Thyroid gland (tissue), 4 donors: ENCODE data around the gene RAB3D.

Source experiments
- CTCF ChIP-seq, 6 experiments: fragments of 200-600 bp in 3 of 6; fragments of 450-650 bp in 3 of 6; sonication (generic) in 3 of 6; IDR thresholded peaks; one replicate each; pipeline ENCODE4 v1.5.1; 2016 to 2019; ENCODE audit warnings: antibody characterized with exemption in 6 of 6, mild to moderate bottlenecking in 2 of 6, inconsistent platforms in 1 of 6, moderate library complexity in 1 of 6
- POLR2A ChIP-seq, 2 donors: fragments of 450-650 bp; IDR thresholded peaks; one replicate each; pipeline ENCODE4 v1.6.1; 2017; ENCODE audit warnings: antibody characterized with exemption in 2 of 2, mild to moderate bottlenecking in 2 of 2, moderate library complexity in 1 of 2

- TF ChIP-seq CTCF (IDR thresholded peaks at IDR 0.05) (peak in 2 of 6 experiments; percentile 7 to 14), POLR2A (IDR thresholded peaks at IDR 0.05) (no peak)
Observed at GRCh38 chr19:11299946-11300810, 39.3 kb downstream of the RAB3D start.
